Measurements from ENCODE around the gene GNG7.
"Not testable (repeated sequence)": the region's sequence is repeated elsewhere in the genome, so short reads cannot be mapped to it uniquely, and the experiment has no call there.

GNG7 gene

DNA sequence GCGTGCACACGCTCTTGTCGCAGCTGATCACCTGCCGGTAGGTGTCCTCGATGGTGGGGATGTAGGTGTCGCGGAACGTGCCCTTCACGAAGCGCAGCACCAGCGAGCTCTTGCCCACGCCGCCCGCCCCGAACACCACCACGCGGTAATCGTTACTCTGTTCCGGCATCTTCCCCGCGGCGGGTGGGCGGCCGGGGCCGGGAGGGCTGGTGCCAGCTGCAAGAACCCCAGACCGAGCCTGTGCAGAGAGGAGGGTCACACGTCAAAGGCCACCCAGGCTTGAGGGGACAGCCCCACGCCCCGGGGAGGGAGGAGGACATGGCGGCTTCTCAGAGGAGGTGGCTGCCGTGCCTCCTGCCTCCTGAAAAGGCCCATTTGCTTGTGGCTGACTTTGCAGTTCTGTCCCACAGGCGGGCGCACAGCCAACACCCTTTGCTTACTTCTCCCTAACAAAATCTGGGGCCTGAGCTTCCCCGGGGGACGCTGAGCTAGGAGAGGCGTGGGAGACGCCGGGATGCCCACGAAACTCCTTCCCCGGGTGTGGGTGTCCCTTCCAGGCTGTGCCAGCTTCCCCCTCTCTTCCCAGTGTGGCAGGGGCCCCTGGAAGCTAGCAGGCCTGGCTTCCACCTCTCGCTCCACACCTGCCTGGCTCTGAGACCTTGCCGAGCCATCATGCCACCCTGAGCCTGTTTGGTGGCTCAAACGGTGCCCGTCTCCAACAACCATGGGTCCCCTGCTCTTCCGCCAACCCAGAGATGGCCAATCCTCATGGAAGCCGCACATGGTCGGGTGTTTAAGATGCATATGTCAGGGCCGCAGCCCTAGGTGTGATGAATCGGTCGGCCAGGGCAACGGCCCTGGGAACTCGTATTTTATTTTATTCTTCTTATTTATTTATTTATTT, 15.4 kb upstream of the GNG7 start:
- H3K27me3 ChIP-seq (ENCODE audit: control insufficient read depth, insufficient read depth, low read length), result no peaks in the 10 kb centered on the region; the same call in 1 of the 2 replicates
- H3K4me3 ChIP-seq (ENCODE audit: low read depth, low read length), result no peak overlapping the region
- no peak overlapping the region for H3K27ac ChIP-seq (ENCODE audit: low read depth, low read length)
- 0 out of 2 replicates have a peak, but pooled peaks cover 3% of the 10 kb centered on the region for H3K4me1 ChIP-seq (ENCODE audit: control insufficient read depth, insufficient read depth, low read length)
- H3K36me3 ChIP-seq (ENCODE audit: control insufficient read depth, insufficient read depth, low read length), result no peaks in the 10 kb centered on the region
- peaks cover 7% of the 10 kb centered on the region; the same call in 1 of the 2 replicates for H3K9me3 ChIP-seq (ENCODE audit: control insufficient read depth, insufficient read depth, low read length)
- no peak overlapping the region for H3K9ac ChIP-seq (ENCODE audit: low read depth, low read length)

GRCh38 chr19:2716722-2717637, 14.5 kb upstream of the GNG7 start:
- Histone ChIP-seq H3K4me1 (ENCODE audit: control insufficient read depth, insufficient read depth, low read length) (0 out of 2 replicates have a peak, but pooled peaks cover 3% of the 10 kb centered on the region), H3K27ac (ENCODE audit: low read depth, low read length) (no peak overlapping the region), H3K36me3 (ENCODE audit: control insufficient read depth, insufficient read depth, low read length) (no peaks in the 10 kb centered on the region), H3K9ac (ENCODE audit: low read depth, low read length) (no peak overlapping the region), H3K4me3 (ENCODE audit: low read depth, low read length) (no peak overlapping the region), H3K27me3 (ENCODE audit: control insufficient read depth, insufficient read depth, low read length) (no peaks in the 10 kb centered on the region; the same call in 1 of the 2 replicates), H3K9me3 (ENCODE audit: control insufficient read depth, insufficient read depth, low read length) (peaks cover 7% of the 10 kb centered on the region; the same call in 1 of the 2 replicates)

- H3K9me3 ChIP-seq (ENCODE audit: control insufficient read depth, insufficient read depth, low read length), result peaks cover 7% of the 10 kb centered on the region; the same call in 1 of the 2 replicates
- no peak overlapping the region for H3K4me3 ChIP-seq (ENCODE audit: low read depth, low read length)
- no peak overlapping the region for H3K9ac ChIP-seq (ENCODE audit: low read depth, low read length)
- H3K4me1 ChIP-seq (ENCODE audit: control insufficient read depth, insufficient read depth, low read length), result 0 out of 2 replicates have a peak, but pooled peaks cover 3% of the 10 kb centered on the region
- no peak overlapping the region for H3K27ac ChIP-seq (ENCODE audit: low read depth, low read length)
- no peaks in the 10 kb centered on the region for H3K27me3 ChIP-seq (ENCODE audit: control insufficient read depth, insufficient read depth, low read length)
- H3K36me3 ChIP-seq (ENCODE audit: control insufficient read depth, insufficient read depth, low read length), result no peaks in the 10 kb centered on the region
Observed at GRCh38 chr19:2716275-2716650, 13.8 kb upstream of the GNG7 start.

GRCh38 chr19:2715470-2716274, 13.2 kb upstream of the GNG7 start:
- H3K4me1 ChIP-seq (ENCODE audit: control insufficient read depth, insufficient read depth, low read length), result 0 out of 2 replicates have a peak, but pooled peaks cover 3% of the 10 kb centered on the region
- no peak overlapping the region for H3K9ac ChIP-seq (ENCODE audit: low read depth, low read length)
- no peaks in the 10 kb centered on the region for H3K27me3 ChIP-seq (ENCODE audit: control insufficient read depth, insufficient read depth, low read length)
- H3K27ac ChIP-seq (ENCODE audit: low read depth, low read length), result no peak overlapping the region
- H3K9me3 ChIP-seq (ENCODE audit: control insufficient read depth, insufficient read depth, low read length), result peaks cover 7% of the 10 kb centered on the region; the same call in 1 of the 2 replicates
- no peaks in the 10 kb centered on the region for H3K36me3 ChIP-seq (ENCODE audit: control insufficient read depth, insufficient read depth, low read length)
- no peak overlapping the region for H3K4me3 ChIP-seq (ENCODE audit: low read depth, low read length)

DNA sequence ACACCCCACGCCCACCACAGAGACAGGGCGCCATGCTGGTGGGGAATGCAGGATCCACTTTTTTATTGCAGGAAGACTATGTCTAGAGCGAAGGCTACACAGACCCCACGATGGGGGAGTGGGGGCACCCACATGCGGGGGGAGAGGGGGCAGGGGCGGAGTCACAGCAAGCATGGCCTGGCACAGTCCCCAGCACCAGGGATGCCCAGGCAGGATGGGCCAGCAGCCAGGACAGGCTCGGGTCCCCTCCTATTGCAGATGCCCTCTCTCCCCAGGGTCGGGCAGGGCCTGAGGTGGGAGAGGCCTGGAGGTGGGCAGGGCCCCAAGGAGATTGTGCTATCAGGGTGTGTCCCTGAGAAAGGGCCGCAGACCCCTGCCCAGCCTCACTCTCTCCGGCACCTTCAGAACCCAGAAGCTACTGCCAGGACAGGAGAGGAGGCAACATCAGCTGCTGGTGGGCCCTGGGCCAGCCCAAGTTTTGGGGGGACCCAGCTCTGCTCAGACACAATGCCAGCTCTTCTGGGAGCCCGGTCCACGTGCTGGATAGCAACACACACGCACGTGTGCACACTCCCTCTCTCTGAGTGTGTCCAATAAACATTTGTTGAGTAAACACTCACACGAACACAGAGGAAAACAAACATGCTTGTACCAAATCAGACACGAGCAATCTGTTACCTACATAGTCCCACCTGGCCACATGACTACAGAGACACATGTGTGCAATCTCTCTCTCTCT, 12.2 kb upstream of the GNG7 start:
- no peaks in the 10 kb centered on the region for H3K36me3 ChIP-seq (ENCODE audit: control insufficient read depth, insufficient read depth, low read length)
- peaks cover 7% of the 10 kb centered on the region; the same call in 1 of the 2 replicates for H3K9me3 ChIP-seq (ENCODE audit: control insufficient read depth, insufficient read depth, low read length)
- H3K27me3 ChIP-seq (ENCODE audit: control insufficient read depth, insufficient read depth, low read length), result no peaks in the 10 kb centered on the region
- no peak overlapping the region for H3K9ac ChIP-seq (ENCODE audit: low read depth, low read length)
- no peak overlapping the region for H3K4me3 ChIP-seq (ENCODE audit: low read depth, low read length)
- H3K4me1 ChIP-seq (ENCODE audit: control insufficient read depth, insufficient read depth, low read length), result 0 out of 2 replicates have a peak, but pooled peaks cover 2% of the 10 kb centered on the region
- no peak overlapping the region for H3K27ac ChIP-seq (ENCODE audit: low read depth, low read length)

DNA sequence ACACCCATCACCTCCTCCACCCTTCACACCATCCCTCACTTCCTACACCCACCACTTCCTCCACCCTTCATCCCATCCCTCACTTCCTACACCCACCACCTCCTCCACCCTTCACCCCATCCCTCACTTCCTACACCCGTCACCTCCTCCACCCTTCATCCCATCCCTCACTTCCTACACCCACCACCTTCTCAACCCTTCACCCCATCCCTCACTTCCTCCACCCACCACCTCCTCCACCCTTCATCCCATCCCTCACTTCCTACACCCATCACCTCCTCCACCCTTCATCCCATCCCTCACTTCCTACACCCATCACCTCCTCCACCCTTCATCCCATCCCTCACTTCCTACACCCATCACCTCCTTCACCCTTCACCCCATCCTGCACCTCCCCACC, 11.6 kb upstream of the GNG7 start:
- H3K4me1 ChIP-seq (ENCODE audit: control insufficient read depth, insufficient read depth, low read length); H3K27ac ChIP-seq (ENCODE audit: low read depth, low read length); H3K9ac ChIP-seq (ENCODE audit: low read depth, low read length); H3K27me3 ChIP-seq (ENCODE audit: control insufficient read depth, insufficient read depth, low read length); H3K9me3 ChIP-seq (ENCODE audit: control insufficient read depth, insufficient read depth, low read length); H3K4me3 ChIP-seq (ENCODE audit: low read depth, low read length); H3K36me3 ChIP-seq (ENCODE audit: control insufficient read depth, insufficient read depth, low read length): not testable (repeated sequence)

- H3K4me3 ChIP-seq (ENCODE audit: low read depth, low read length); H3K4me1 ChIP-seq (ENCODE audit: control insufficient read depth, insufficient read depth, low read length); H3K9ac ChIP-seq (ENCODE audit: low read depth, low read length); H3K9me3 ChIP-seq (ENCODE audit: control insufficient read depth, insufficient read depth, low read length); H3K27ac ChIP-seq (ENCODE audit: low read depth, low read length); H3K36me3 ChIP-seq (ENCODE audit: control insufficient read depth, insufficient read depth, low read length); H3K27me3 ChIP-seq (ENCODE audit: control insufficient read depth, insufficient read depth, low read length): not testable (repeated sequence)
Observed at GRCh38 chr19:2713170-2713569, 10.7 kb upstream of the GNG7 start.

DNA sequence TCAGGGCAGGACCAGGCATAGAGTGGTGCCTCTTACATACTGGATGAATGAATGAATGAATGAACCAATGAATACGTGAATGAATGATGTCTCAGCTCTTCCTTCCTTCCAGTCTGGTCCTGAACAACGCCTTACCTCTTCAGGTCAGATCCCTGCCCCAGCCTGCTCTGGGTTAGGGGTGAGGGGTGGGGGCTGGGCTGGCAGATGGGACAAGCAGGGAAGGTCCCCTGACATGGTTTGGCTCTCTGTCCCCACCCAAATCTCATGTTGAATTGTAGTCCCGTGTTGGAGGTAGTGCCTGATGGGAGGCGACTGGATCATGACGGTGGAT, 9.3 kb upstream of the GNG7 start:
- H3K9ac ChIP-seq (ENCODE audit: low read depth, low read length), result no peak overlapping the region

DNA sequence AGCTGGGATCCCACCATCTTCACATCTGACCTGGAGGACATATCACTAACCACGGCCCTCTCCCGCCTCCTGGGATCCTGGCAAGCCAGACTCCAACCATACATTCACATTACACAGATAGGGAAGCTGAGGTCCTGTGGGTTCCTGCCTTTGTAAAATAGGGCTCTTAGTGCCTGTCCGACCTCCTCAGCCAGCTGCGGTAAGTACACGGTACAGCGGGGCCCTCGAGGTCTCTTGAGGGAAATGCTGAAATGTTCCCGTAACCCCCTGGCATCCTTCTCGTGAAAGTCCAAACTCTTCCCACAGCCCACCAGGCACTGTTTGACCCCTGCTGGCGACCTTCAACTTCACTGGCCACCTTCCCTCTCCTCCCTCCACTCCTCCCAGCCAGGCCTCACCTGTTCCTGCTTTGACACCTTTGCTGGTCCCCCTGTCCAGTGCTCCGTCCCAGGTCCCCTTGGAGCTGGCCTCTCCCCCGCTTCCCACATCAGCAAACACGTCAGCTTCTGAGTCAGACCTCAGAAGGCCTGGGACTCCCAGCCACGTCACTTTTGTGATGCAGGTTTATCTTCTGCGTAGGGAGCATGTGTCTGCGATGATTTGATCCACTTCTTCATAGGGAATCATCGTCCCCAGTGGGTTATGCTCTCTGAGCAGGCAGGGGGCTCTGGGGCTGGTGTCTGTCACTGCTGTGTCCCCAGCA, 8.8 kb upstream of the GNG7 start:
- Histone ChIP-seq H3K27ac (ENCODE audit: low read depth, low read length) (no peak overlapping the region), H3K9me3 (ENCODE audit: control insufficient read depth, insufficient read depth, low read length) (peaks cover 7% of the 10 kb centered on the region; the same call in 1 of the 2 replicates), H3K9ac (ENCODE audit: low read depth, low read length) (no peak overlapping the region), H3K27me3 (ENCODE audit: control insufficient read depth, insufficient read depth, low read length) (no peaks in the 10 kb centered on the region), H3K4me3 (ENCODE audit: low read depth, low read length) (no peak overlapping the region), H3K4me1 (ENCODE audit: control insufficient read depth, insufficient read depth, low read length) (no peaks in the 10 kb centered on the region), H3K36me3 (ENCODE audit: control insufficient read depth, insufficient read depth, low read length) (no peaks in the 10 kb centered on the region)

More for the DNA sequence above, 9.3 kb upstream of the GNG7 start:
- Histone ChIP-seq H3K36me3 (ENCODE audit: control insufficient read depth, insufficient read depth, low read length) (no peaks in the 10 kb centered on the region), H3K9me3 (ENCODE audit: control insufficient read depth, insufficient read depth, low read length) (peaks cover 7% of the 10 kb centered on the region; the same call in 1 of the 2 replicates), H3K27me3 (ENCODE audit: control insufficient read depth, insufficient read depth, low read length) (no peaks in the 10 kb centered on the region), H3K27ac (ENCODE audit: low read depth, low read length) (no peak overlapping the region), H3K4me1 (ENCODE audit: control insufficient read depth, insufficient read depth, low read length) (no peaks in the 10 kb centered on the region), H3K4me3 (ENCODE audit: low read depth, low read length) (no peak overlapping the region)

Measured in HUES48 (cell line).